ENCODE results near the gene ZNF84.

- TF ChIP-seq ZNF138 (CRISPR knock-in tag; conservative IDR thresholded peaks at IDR 0.05), result no peak
- no peak for TF ChIP-seq CTCF (IDR thresholded peaks at IDR 0.05)
- TF ChIP-seq MAX (CRISPR knock-in tag; IDR thresholded peaks at IDR 0.05), result no peak
- TF ChIP-seq ARID4B (CRISPR knock-in tag; IDR thresholded peaks at IDR 0.05; ENCODE audit: borderline replicate concordance), result no peak
- no peak for TF ChIP-seq E2F1 (CRISPR knock-in tag; IDR thresholded peaks at IDR 0.05)
- TF ChIP-seq ZNF512 (CRISPR knock-in tag; IDR thresholded peaks at IDR 0.05; ENCODE audit: borderline replicate concordance), result no peak
Measured at GRCh38 chr12:133107121-133107520, 69.8 kb downstream of the ZNF84 start.

Data from WTC11 (cell line).